CD14-positive monocyte (primary cell): ENCODE data around the gene TAF13. TPM values are rescaled to one million over a fixed set of nuclear protein-coding genes. Genes with fewer than 3 reads are reported as not detected.

ENCODE experiments used
- DNase-seq, 3 donors: peaks; one replicate each; pipeline ENCODE4 v3.0.0-alpha.2; 2011 to 2022
- H2AFZ ChIP-seq: 2 replicates; pipeline ENCODE4 v1.6.0; 2012; ENCODE audit warnings: mild to moderate bottlenecking, low read depth, low read length, inconsistent platforms; ENCODE audit not compliant: insufficient read depth, poor library complexity, severe bottlenecking
- H3K27ac ChIP-seq, 2 donors: 1 replicate in 1 of 2; 2 replicates in 1 of 2; pipeline ENCODE4 v1.5.1; 2012 to 2013; ENCODE audit warnings: low read length in 2 of 2, control low read depth in 1 of 2, inconsistent platforms in 1 of 2, low read depth in 1 of 2, mild to moderate bottlenecking in 1 of 2
- H3K27me3 ChIP-seq, 2 donors: one replicate each; pipeline versions ENCODE4 v1.6.0 to v1.6.1; 2011 to 2013; ENCODE audit warnings: low read length in 2 of 2; ENCODE audit not compliant: control insufficient read depth in 2 of 2, insufficient read depth in 2 of 2
- H3K36me3 ChIP-seq, 2 donors: replicated peaks in 1 of 2; 1 replicate in 1 of 2; 2 replicates in 1 of 2; pipeline versions ENCODE4 v1.5.1 to v1.6.1; 2012 to 2013; ENCODE audit warnings: low read length in 2 of 2, control low read depth in 1 of 2, inconsistent platforms in 1 of 2, mild to moderate bottlenecking in 1 of 2; ENCODE audit not compliant: insufficient read depth in 2 of 2, control insufficient read depth in 1 of 2
- H3K4me1 ChIP-seq, 2 donors: 1 replicate in 1 of 2; 2 replicates in 1 of 2; pipeline versions ENCODE4 v1.5.1 to v1.6.1; 2012 to 2013; ENCODE audit warnings: low read length in 2 of 2, control low read depth in 1 of 2, inconsistent platforms in 1 of 2, mild to moderate bottlenecking in 1 of 2, moderate library complexity in 1 of 2; ENCODE audit not compliant: insufficient read depth in 2 of 2, control insufficient read depth in 1 of 2
- H3K4me2 ChIP-seq: replicated peaks from 2 replicates; pipeline ENCODE3; 2012; ENCODE audit warnings: low read length, moderate library complexity, mild to moderate bottlenecking; ENCODE audit not compliant: poor library complexity, severe bottlenecking; ENCODE audit errors: extremely low read depth
- H3K4me3 ChIP-seq, 3 experiments: fragments of 200-600 bp in 1 of 3; sonication (generic) in 1 of 3; replicated peaks in 1 of 3; 1 replicate in 2 of 3; 2 replicates in 1 of 3; pipeline ENCODE4 v1.5.1; 2011 to 2013; ENCODE audit warnings: low read length in 3 of 3, mild to moderate bottlenecking in 3 of 3, control low read depth in 2 of 3, low read depth in 2 of 3, inconsistent platforms in 1 of 3, moderate library complexity in 1 of 3
- H3K79me2 ChIP-seq: 2 replicates; pipeline ENCODE4 v1.6.0; 2012; ENCODE audit warnings: mild to moderate bottlenecking, control low read depth, inconsistent platforms, low read length, moderate library complexity; ENCODE audit not compliant: insufficient read depth
- H3K9ac ChIP-seq: 2 replicates; pipeline ENCODE4 v1.6.0; 2017; ENCODE audit warnings: low read length, mild to moderate bottlenecking; ENCODE audit not compliant: insufficient read depth, poor library complexity, severe bottlenecking
- H3K9me3 ChIP-seq, 2 donors: replicated peaks in 1 of 2; 1 replicate in 1 of 2; 2 replicates in 1 of 2; pipeline versions ENCODE4 v1.5.1 to v1.6.1; 2012 to 2013; ENCODE audit warnings: low read length in 2 of 2, control low read depth in 1 of 2; ENCODE audit not compliant: control insufficient read depth in 1 of 2, insufficient read depth in 1 of 2
- H4K20me1 ChIP-seq: 2 replicates; pipeline ENCODE4 v1.6.0; 2012; ENCODE audit warnings: mild to moderate bottlenecking, low read length, control low read depth, moderate library complexity; ENCODE audit not compliant: insufficient read depth
- H3K27ac Mint-ChIP-seq, 7 donors: one replicate each; pipeline ENCODE4 v1.8.0; 2020; ENCODE audit warnings: mild to moderate bottlenecking in 7 of 7, mixed read lengths in 7 of 7, moderate library complexity in 6 of 7, inconsistent platforms in 2 of 7
- H3K27me3 Mint-ChIP-seq, 3 donors: one replicate each; pipeline ENCODE4 v1.8.0; 2021 to 2022; ENCODE audit warnings: low read depth in 3 of 3, mild to moderate bottlenecking in 3 of 3, mixed read lengths in 3 of 3, moderate library complexity in 3 of 3, inconsistent platforms in 1 of 3
- H3K36me3 Mint-ChIP-seq, 2 donors: one replicate each; pipeline ENCODE4 v1.8.0; 2020; ENCODE audit warnings: mixed read lengths in 2 of 2, inconsistent platforms in 1 of 2, mild to moderate bottlenecking in 1 of 2
- H3K4me1 Mint-ChIP-seq: one replicate; pipeline ENCODE4 v1.8.0; 2020; ENCODE audit warnings: mild to moderate bottlenecking, mixed read lengths
- H3K4me3 Mint-ChIP-seq, 2 donors: one replicate each; pipeline ENCODE4 v1.8.0; 2020; ENCODE audit warnings: mild to moderate bottlenecking in 2 of 2, mixed read lengths in 2 of 2, moderate library complexity in 1 of 2
- H3K9me3 Mint-ChIP-seq, 7 donors: one replicate each; pipeline ENCODE4 v1.8.0; 2020 to 2022; ENCODE audit warnings: mixed read lengths in 7 of 7, mild to moderate bottlenecking in 6 of 7, moderate library complexity in 6 of 7, inconsistent platforms in 2 of 7
- CTCF ChIP-seq: fragments of 200-600 bp; IDR thresholded peaks from one replicate; pipeline ENCODE4 v1.8.0; 2022; ENCODE audit warnings: antibody characterized with exemption, mild to moderate bottlenecking
- WGBS: methylation state at CpG from one replicate; pipeline ENCODE4 v1.1.5; 2013; ENCODE audit warnings: missing lambda C conversion rate; ENCODE audit not compliant: insufficient coverage; 5-methylcytosine and 5-hydroxymethylcytosine counted together
- intact Hi-C, 2 donors: fragments of 100-400 bp; cut with micrococcal nuclease; formaldehyde crosslinking; loops; one replicate each; pipeline versions ENCODE4 v1.15.0 to v1.15.1; 2023
- polyA plus RNA-seq, 3 donors: library from polyadenylated mRNA; depleted of rRNA in 1 of 3; unstranded in 2 of 3; stranded (reverse) in 1 of 3; fragments of 300-500 nt in 2 of 3; fragments of >200 nt in 1 of 3; fragmentation: Illumina TruSeq in 2 of 3; gene quantifications; 1 replicate in 2 of 3; 2 replicates in 1 of 3; pipeline ENCODE4 v1.2.3, GENCODE V29; 2012 to 2021

The TAF13 gene
- polyA plus RNA-seq, 3 donors: 1.2 to 17.7 (median 5.2) TPM

GRCh38 chr1:109105881-109106280 is 30.1 kb upstream of the TAF13 start:
- WGBS: 80% methylated on average over 1 of the region's 4 CpGs

GRCh38 chr1:109104364-109105151 is 28.8 kb upstream of the TAF13 start:
- Mint-ChIP-seq H3K36me3 (peaks cover 0 to 3% of the 10 kb centered on the region in 2 donors), H3K4me3 (no peak overlapping the region), H3K9me3 (peaks cover 0 to 3% (median 0%) of the 10 kb centered on the region in 7 donors), H3K4me1 (peaks cover 22% of the 10 kb centered on the region), H3K27ac (peak overlapping the region in 1 of 7 donors; percentile 37), H3K27me3 (peaks cover 5 to 11% (median 8%) of the 10 kb centered on the region in 3 donors)
- peak; percentile 34 to 77 (median 62) for DNase-seq
- no peaks in the 10 kb centered on the region for H3K9me3 ChIP-seq
- peaks cover 17 to 26% of the 10 kb centered on the region in 2 donors for H3K4me1 ChIP-seq
- no peaks in the 10 kb centered on the region for H4K20me1 ChIP-seq
- H3K9ac ChIP-seq: no peak overlapping the region
- H3K79me2 ChIP-seq: peaks cover 20% of the 10 kb centered on the region
- intact Hi-C loops: no loop called here
- no peaks in the 10 kb centered on the region for H3K36me3 ChIP-seq
- no peak overlapping the region for H3K27ac ChIP-seq
- H3K4me2 ChIP-seq: no peak overlapping the region
- no peak overlapping the region for H2AFZ ChIP-seq
- 98% methylated on average over 16 of the region's 20 CpGs for WGBS
- peaks cover 0 to 2% of the 10 kb centered on the region in 2 donors for H3K27me3 ChIP-seq
- H3K4me3 ChIP-seq: no peak overlapping the region
- no peak for TF ChIP-seq CTCF

More at GRCh38 chr1:109105881-109106280, 30.1 kb upstream of the TAF13 start:
- H3K27ac Mint-ChIP-seq: no peak overlapping the region
- Histone ChIP-seq H4K20me1 (no peaks in the 10 kb centered on the region), H3K9ac (no peak overlapping the region), H3K79me2 (peaks cover 8% of the 10 kb centered on the region), H3K4me1 (peaks cover 13 to 15% of the 10 kb centered on the region in 2 donors), H3K27me3 (peaks cover 0 to 2% of the 10 kb centered on the region in 2 donors), H2AFZ (no peak overlapping the region), H3K9me3 (no peaks in the 10 kb centered on the region), H3K36me3 (no peaks in the 10 kb centered on the region), H3K4me2 (no peak overlapping the region), H3K27ac (no peak overlapping the region), H3K4me3 (no peak overlapping the region)
- H3K27me3 Mint-ChIP-seq: peaks cover 5 to 13% (median 11%) of the 10 kb centered on the region in 3 donors
- TF ChIP-seq CTCF: no peak
- intact Hi-C loops: no loop called here
- H3K36me3 Mint-ChIP-seq: peaks cover 3 to 5% of the 10 kb centered on the region in 2 donors
- H3K9me3 Mint-ChIP-seq: peaks cover 0 to 3% (median 0%) of the 10 kb centered on the region in 7 donors
- DNase-seq: no peak
- H3K4me3 Mint-ChIP-seq: no peak overlapping the region
- H3K4me1 Mint-ChIP-seq: peaks cover 23% of the 10 kb centered on the region
